Activated CD4-positive, alpha-beta T cell treated with anti-CD3 and anti-CD28 coated beads, Interleukin-2, Interleukin-4, amounts not matched to agents 100 ng/mL and 50 ng/mL, durations not matched to agents 16 hours and 8 hours (primary cell): ENCODE data around the gene OXTR.

Experiments
- DNase-seq: peaks from one replicate; pipeline ENCODE4 v3.0.0-alpha.2; 2020; ENCODE audit warnings: low spot score

OXTR gene

DNA sequence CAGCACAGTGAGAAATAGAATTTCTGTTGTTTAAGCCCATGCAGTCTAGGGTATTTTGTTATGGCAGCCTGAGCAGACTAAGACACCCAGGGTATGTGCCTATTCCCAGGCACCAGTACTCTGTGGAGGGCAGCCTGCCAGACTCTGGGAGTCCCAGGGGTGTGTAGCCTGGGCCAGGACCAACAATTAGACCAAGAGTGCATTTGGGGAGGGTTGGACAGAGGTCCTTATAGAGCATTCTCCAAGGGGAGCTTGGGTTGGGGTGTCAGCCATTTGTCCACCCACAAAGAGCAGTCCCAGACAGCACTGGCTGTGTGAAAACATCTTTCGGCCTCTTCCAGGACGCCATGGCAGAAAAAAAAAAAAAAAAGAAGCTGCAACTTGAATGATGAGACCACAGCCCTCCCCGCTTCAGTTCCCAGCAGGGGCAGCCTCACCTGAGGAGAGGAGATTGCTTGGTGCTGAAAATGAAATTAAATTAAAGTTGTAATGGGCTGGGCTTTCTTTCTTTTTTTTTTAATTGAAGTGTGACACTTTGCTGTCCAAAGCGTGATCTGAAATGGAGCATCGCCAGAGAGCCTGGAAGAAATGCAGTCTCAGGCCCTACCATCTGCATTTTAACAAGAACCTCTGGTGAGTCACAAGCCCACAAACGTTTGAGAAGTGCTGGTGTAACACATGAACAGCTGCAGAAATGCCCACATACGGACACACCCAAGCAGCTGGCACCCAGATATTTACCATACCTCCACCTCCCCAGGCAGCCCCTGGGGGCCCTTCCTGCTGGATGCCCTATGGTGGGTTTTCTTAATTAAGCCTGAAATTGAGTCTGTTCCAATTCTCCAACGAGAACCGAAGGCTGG is 57.1 kb downstream of the OXTR start:
- DNase-seq: no peak

DNA sequence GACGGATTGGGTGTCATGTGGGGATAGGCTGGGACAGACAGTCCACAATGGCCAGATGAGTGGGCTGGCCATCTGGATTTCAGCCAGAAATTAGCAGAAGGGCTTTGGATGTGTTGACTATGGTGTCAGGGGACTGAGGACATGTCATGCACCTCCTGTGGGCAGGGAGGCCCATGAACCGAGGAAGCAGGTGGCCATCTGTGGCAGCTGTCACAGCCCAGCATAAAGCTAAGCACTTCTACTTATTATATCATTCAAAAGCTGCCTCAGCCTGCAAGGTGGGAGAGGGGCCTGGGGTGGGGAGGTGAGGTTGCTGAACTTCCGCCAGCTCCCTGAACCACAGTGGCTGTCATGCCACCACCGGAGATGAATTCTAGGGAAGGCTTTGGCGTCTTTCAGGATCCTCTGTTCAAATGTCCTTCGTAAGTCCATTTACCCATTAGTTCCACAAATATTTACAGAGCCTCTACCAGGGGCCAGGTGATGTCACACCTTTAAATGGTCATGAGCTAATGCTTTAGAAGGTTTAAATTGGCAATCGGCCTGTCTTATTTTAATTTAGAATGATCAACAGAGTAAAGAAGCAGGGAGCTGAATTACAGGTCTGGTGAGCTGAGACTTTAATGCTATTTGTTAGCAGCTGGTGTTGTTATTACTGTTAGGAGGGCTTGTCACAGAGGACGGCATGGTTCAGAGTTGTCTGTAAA is 59.5 kb downstream of the OXTR start:
- DNase-seq: no peak

DNA sequence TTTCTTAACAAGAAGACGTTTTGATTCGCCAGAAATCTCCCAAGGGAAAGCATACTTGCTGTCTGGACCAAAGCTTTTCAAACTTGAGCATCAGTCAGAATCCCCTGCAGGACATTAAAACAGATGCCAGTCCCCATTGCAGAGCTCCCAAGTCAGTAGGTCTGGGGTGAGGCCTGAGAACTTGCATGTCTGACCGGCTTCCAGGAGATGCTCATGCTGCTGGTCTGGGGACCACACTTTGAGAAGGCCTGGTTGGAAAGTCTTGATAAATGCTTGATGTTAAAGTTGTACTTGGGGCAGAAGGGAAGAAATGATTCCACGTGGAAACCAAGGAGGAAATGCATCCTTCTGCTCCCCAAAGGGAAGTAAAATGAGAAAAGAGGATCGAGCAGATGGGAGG is 60.1 kb downstream of the OXTR start:
- DNase-seq: no peak

DNA sequence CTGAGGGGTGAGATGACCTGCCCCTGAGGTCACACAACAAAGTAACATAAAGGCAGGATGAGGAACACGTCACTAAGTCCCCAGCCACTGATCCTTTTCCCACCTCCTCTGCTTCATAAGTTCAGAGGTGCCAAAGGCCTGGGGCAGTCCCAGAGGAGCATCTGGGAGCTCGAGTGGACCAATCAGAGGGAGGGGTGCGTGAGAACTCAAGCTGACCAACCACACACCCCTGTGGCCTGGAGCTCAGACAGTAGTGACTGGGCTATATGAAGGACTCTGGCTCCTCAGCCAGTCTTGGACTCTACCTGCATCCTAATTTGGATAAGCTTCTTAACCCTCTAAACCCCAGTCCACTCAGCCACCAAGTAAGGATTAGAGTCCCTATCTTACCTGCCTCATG is 63.8 kb downstream of the OXTR start:
- DNase-seq: no peak

DNA sequence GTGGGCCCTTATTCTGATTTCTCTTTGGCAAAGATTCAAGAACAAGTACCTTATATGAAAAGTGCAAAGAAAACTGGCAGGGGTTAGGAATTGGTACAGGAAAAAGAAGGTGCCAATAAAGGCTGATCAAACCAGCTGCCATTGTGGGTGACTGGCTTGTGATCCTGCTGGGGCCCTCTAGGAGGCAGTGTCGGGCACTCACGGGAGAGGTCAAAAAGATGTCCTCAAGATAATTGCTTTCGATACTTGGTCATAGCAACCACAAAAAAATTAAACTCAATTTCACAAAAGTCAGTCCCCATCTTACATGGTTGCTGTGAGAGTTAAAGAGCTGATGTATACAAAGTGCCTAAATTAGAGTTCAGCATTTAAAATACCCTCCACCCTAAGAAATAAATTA is 66.9 kb downstream of the OXTR start:
- no peak for DNase-seq
